ENCODE data around the gene PPFIBP2.

Gene PPFIBP2

DNA sequence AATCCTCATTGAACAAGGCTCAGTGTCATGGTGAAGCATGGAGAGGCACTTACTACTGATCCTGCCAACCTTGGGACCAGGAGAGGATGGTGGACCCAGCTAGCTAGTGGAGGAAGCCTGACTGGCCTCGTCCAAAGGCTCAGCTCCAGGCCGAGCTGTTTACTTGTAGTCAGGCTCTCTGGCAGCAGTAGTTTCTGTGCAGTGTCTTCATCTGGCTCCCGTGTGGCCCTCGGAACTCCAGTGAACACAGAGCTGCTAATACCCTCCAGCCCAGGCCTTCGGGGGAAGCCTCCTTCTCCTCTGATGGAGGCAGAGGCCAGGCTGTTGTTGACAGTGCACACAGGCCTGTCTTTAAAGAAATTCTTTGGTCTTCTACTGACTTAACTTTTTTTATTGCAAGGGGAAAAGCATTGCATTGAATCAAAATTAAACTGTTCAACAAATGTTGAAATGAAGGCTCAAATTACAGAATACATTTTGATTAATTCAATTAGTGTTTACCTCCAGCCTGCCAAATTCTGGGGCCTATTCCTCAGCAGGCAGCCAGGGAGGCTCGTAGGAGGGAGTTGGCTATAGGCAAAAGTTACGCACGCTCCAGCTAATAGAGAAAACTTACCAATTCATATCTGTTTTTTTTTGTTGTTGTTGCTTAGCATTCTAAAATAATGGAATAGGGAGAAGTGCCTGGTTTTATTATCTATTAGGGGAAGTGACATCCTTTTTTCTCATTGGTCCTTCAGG lies 18.8 kb downstream of the PPFIBP2 start:
- H2AFZ ChIP-seq (ENCODE audit: low read length) = no peak overlapping the region
- no peak overlapping the region for H3K4me2 ChIP-seq (ENCODE audit: low read length)
- H4K20me1 ChIP-seq (ENCODE audit: insufficient read depth, low read length) = no peaks in the 10 kb centered on the region
- H3K27me3 ChIP-seq (ENCODE audit: insufficient read depth, low read length) = no peaks in the 10 kb centered on the region
- H3K9ac ChIP-seq (ENCODE audit: low read length) = no peak overlapping the region
- H3K36me3 ChIP-seq (ENCODE audit: insufficient read depth, low read length) = peaks cover 14% of the 10 kb centered on the region
- TF ChIP-seq, protein P1, sequence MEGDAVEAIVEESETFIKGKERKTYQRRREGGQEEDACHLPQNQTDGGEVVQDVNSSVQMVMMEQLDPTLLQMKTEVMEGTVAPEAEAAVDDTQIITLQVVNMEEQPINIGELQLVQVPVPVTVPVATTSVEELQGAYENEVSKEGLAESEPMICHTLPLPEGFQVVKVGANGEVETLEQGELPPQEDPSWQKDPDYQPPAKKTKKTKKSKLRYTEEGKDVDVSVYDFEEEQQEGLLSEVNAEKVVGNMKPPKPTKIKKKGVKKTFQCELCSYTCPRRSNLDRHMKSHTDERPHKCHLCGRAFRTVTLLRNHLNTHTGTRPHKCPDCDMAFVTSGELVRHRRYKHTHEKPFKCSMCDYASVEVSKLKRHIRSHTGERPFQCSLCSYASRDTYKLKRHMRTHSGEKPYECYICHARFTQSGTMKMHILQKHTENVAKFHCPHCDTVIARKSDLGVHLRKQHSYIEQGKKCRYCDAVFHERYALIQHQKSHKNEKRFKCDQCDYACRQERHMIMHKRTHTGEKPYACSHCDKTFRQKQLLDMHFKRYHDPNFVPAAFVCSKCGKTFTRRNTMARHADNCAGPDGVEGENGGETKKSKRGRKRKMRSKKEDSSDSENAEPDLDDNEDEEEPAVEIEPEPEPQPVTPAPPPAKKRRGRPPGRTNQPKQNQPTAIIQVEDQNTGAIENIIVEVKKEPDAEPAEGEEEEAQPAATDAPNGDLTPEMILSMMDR (IDR thresholded peaks at IDR 0.05; ENCODE audit: low read length) = no peak
- TF ChIP-seq EZH2 (IDR thresholded peaks at IDR 0.05; ENCODE audit: borderline replicate concordance, low read length) = no peak
- no peaks in the 10 kb centered on the region for H3F3A ChIP-seq (ENCODE audit: insufficient read depth, low read length)
- H3K79me2 ChIP-seq (ENCODE audit: insufficient read depth, low read length) = no peaks in the 10 kb centered on the region
- no peaks in the 10 kb centered on the region for H3K9me2 ChIP-seq (ENCODE audit: low read depth, low read length)
- H3K4me3 ChIP-seq (ENCODE audit: low read depth, low read length, poor library complexity, severe bottlenecking) = no peak overlapping the region
- no peak overlapping the region for H3K27ac ChIP-seq (ENCODE audit: low read depth, low read length, poor library complexity, severe bottlenecking)
- H3K4me1 ChIP-seq (ENCODE audit: insufficient read depth, low read length, severe bottlenecking) = peaks cover 17% of the 10 kb centered on the region
- H3K9me3 ChIP-seq (ENCODE audit: low read length) = no peaks in the 10 kb centered on the region

DNA sequence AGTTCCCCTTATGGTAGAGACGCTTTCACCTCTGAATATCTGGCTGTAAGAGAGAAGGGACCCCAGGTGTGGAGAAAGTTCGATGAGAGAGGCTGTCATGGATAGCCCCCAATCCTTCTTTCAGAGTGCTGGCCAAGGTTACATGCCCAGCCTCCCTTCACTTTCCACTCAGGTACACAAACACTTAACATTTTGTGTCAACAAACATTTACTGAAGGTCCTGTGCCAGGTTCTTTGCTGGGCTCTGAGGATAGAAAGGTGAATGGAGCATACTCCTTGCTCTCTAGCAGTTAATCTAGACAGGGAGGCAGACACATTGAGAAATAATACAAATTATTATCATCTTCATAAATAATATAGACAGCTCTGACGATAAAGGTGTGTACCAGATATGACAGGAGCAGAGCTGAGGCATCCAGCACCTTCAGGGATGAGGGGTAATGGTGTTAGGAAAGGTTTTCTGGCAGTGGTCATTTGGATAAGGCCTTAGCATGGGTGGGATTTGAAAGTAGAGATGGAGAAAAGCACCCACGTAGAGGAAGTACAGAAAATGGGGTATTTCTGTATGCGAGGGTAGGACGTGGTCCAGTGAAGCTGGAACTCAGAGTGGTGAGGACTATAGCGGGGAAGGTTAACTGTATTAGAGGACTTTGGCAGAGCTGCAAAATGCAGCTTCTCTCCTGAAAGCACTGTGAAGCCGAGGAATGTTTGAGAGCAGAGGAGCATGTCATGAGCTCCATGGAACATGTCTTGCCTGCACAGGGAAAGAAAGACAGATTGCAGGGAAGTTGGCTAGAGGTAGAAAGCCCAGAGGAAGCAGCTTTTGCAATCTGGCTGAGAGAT lies 19.6 kb downstream of the PPFIBP2 start:
- H3F3A ChIP-seq (ENCODE audit: insufficient read depth, low read length) = no peaks in the 10 kb centered on the region
- no peaks in the 10 kb centered on the region for H3K79me2 ChIP-seq (ENCODE audit: insufficient read depth, low read length)
- no peaks in the 10 kb centered on the region for H4K20me1 ChIP-seq (ENCODE audit: insufficient read depth, low read length)
- H3K9me2 ChIP-seq (ENCODE audit: low read depth, low read length) = no peaks in the 10 kb centered on the region
- H3K4me1 ChIP-seq (ENCODE audit: insufficient read depth, low read length, severe bottlenecking) = peaks cover 8% of the 10 kb centered on the region
- no peak overlapping the region for H3K4me2 ChIP-seq (ENCODE audit: low read length)
- TF ChIP-seq EZH2 (IDR thresholded peaks at IDR 0.05; ENCODE audit: borderline replicate concordance, low read length) = no peak
- TF ChIP-seq, protein P1 (IDR thresholded peaks at IDR 0.05; ENCODE audit: low read length) = no peak
- no peaks in the 10 kb centered on the region for H3K9me3 ChIP-seq (ENCODE audit: low read length)
- H2AFZ ChIP-seq (ENCODE audit: low read length) = no peak overlapping the region
- H3K9ac ChIP-seq (ENCODE audit: low read length) = no peak overlapping the region
- H3K27me3 ChIP-seq (ENCODE audit: insufficient read depth, low read length) = no peaks in the 10 kb centered on the region
- H3K27ac ChIP-seq (ENCODE audit: low read depth, low read length, poor library complexity, severe bottlenecking) = no peak overlapping the region
- H3K4me3 ChIP-seq (ENCODE audit: low read depth, low read length, poor library complexity, severe bottlenecking) = no peak overlapping the region
- peaks cover 14% of the 10 kb centered on the region for H3K36me3 ChIP-seq (ENCODE audit: insufficient read depth, low read length)

DNA sequence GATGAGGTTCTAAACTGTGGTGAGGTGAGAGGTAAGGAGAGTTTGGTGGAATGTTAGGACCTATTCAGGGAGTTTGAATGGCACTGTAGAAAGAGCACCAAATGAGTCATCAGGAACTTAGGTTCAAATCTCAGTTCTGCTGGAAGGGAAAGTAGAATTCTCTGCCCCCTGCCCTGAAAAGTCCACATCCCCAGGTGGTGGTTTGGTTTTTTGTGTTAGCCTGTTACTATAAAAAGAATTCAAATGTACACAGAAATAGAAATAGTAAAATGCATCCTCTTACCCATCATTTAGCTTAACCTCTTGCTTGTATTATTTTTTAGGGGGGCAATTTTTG lies 20.2 kb downstream of the PPFIBP2 start:
- Histone ChIP-seq H3K27ac (ENCODE audit: low read depth, low read length, poor library complexity, severe bottlenecking) (no peak overlapping the region), H3K9me3 (ENCODE audit: low read length) (no peaks in the 10 kb centered on the region), H3K9me2 (ENCODE audit: low read depth, low read length) (no peaks in the 10 kb centered on the region), H3K9ac (ENCODE audit: low read length) (no peak overlapping the region), H3K79me2 (ENCODE audit: insufficient read depth, low read length) (no peaks in the 10 kb centered on the region), H3K4me3 (ENCODE audit: low read depth, low read length, poor library complexity, severe bottlenecking) (no peak overlapping the region), H3K36me3 (ENCODE audit: insufficient read depth, low read length) (peaks cover 14% of the 10 kb centered on the region), H3F3A (ENCODE audit: insufficient read depth, low read length) (no peaks in the 10 kb centered on the region), H2AFZ (ENCODE audit: low read length) (no peak overlapping the region), H3K4me2 (ENCODE audit: low read length) (no peak overlapping the region), H3K4me1 (ENCODE audit: insufficient read depth, low read length, severe bottlenecking) (peaks cover 7% of the 10 kb centered on the region), H4K20me1 (ENCODE audit: insufficient read depth, low read length) (no peaks in the 10 kb centered on the region), H3K27me3 (ENCODE audit: insufficient read depth, low read length) (no peaks in the 10 kb centered on the region)
- TF ChIP-seq EZH2 (IDR thresholded peaks at IDR 0.05; ENCODE audit: borderline replicate concordance, low read length) = no peak
- TF ChIP-seq, protein P1 (IDR thresholded peaks at IDR 0.05; ENCODE audit: low read length) = no peak
